Esophagus squamous epithelium (tissue), 5 donors: ENCODE results near the gene BTN3A1. TPM values are rescaled to one million over a fixed set of nuclear protein-coding genes. Genes with fewer than 3 reads are reported as not detected.
A peak's percentile ranks its signal among the peaks of the same experiment; 100 is the strongest.

Source experiments
- DNase-seq: peaks from one replicate; lab custom pipeline; 2025; lab: John Stamatoyannopoulos, UW
- H3K27ac ChIP-seq, 4 donors: fragments of 200-600 bp; sonication (generic); one replicate each; pipeline ENCODE4 v1.5.1; 2016 to 2019; ENCODE audit warnings: mild to moderate bottlenecking in 1 of 4
- H3K27me3 ChIP-seq, 4 donors: fragments of 200-600 bp; sonication (generic); 1 replicate in 3 of 4; 2 replicates in 1 of 4; pipeline versions ENCODE4 v1.5.1 to v1.6.0; 2017 to 2021; ENCODE audit warnings: antibody characterized with exemption in 1 of 4
- H3K36me3 ChIP-seq, 3 donors: fragments of 200-600 bp; sonication (generic); one replicate each; pipeline ENCODE4 v1.5.1; 2016 to 2019
- H3K4me1 ChIP-seq, 3 donors: fragments of 200-600 bp; sonication (generic); one replicate each; pipeline ENCODE4 v1.5.1; 2017 to 2019
- H3K4me3 ChIP-seq, 4 donors: fragments of 200-600 bp; sonication (generic); 1 replicate in 3 of 4; 2 replicates in 1 of 4; pipeline ENCODE4 v1.5.1; 2016 to 2019; ENCODE audit warnings: mild to moderate bottlenecking in 2 of 4, moderate library complexity in 1 of 4
- H3K9me3 ChIP-seq, 3 donors: fragments of 200-600 bp; sonication (generic); one replicate each; pipeline ENCODE4 v1.5.1; 2016 to 2019
- POLR2A ChIP-seq, 4 donors: fragments of 450-650 bp; IDR thresholded peaks; one replicate each; pipeline ENCODE4 v1.6.1; 2017; ENCODE audit warnings: antibody characterized with exemption in 4 of 4, mild to moderate bottlenecking in 4 of 4, moderate library complexity in 3 of 4
- WGBS, 2 donors: methylation state at CpG; one replicate each; pipeline ENCODE4 v1.1.5; 2018; 5-methylcytosine and 5-hydroxymethylcytosine counted together
- intact Hi-C: fragments of 100-400 bp; cut with DNase I; formaldehyde crosslinking; loops from one replicate; pipeline ENCODE4 v1.15.0; 2022
- total RNA-seq, 4 donors: library from RNA; depleted of rRNA; stranded (reverse); fragments of >200 nt; gene quantifications; one replicate each; pipeline ENCODE4 v1.1.0, GENCODE V29; 2016
- TF ChIP-seq, protein P1 (sequence below), 6 experiments: fragments of 450-650 bp in 4 of 6; fragments of 200-600 bp in 2 of 6; sonication (generic) in 2 of 6; IDR thresholded peaks; one replicate each; pipeline ENCODE4 v1.5.1; 2016 to 2019; ENCODE audit warnings: antibody characterized with exemption in 6 of 6, mild to moderate bottlenecking in 4 of 6, moderate library complexity in 4 of 6
- donor health status: DM: yes; HTN: yes; CAD: no.

The BTN3A1 gene
- total RNA-seq, 4 donors from 2014 or later = 4.2 to 14.4 (median 8.0) TPM

DNA sequence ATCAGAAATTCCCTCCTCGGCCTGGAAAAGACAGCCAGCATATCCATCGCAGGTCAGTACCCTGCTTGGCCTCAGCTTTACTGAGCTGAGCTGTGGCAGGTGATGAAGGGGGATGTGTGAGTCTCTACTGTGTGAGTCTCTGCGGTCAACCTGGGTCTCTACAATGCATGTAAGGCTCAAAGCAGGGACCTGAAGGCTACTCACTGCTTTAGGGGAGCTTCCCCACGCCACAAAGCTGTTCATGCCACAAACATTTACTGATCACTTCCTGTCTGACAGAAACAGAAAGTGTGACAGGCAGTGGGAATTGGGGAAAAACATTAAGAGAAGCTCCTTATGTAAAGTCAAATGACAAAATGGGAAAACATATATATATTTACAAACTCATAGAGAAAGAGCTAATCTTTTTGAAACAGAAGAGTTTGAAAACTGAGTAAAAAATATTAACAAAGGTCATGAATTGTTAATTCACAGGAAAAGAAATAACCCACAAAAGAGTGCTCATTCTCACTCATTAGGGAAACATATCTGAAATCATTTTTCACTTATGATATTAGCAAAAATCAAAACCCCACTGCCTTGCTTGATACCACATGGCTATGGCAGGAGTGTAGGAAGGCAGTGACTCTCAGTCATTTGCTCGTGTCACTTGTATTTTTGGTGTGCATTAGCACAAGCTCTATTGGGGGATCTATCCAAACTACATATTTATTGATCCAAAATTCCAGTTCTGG, 44.0 kb downstream of the BTN3A1 start:
- Histone ChIP-seq H3K4me3 (no peak overlapping the region), H3K27me3 (no peaks in the 10 kb centered on the region), H3K4me1 (peaks cover 0 to 17% (median 1%) of the 10 kb centered on the region in 3 donors), H3K27ac (no peak overlapping the region), H3K9me3 (no peaks in the 10 kb centered on the region), H3K36me3 (peaks cover 0 to 61% (median 0%) of the 10 kb centered on the region in 3 donors)
- DNase-seq = no peak
- 52 to 86% methylated on average over 4 to 5 of the region's 5 CpGs for WGBS, 2 donors
- intact Hi-C loops = no loop called here
- no peak for TF ChIP-seq POLR2A (IDR thresholded peaks at IDR 0.05)
- TF ChIP-seq, protein P1, sequence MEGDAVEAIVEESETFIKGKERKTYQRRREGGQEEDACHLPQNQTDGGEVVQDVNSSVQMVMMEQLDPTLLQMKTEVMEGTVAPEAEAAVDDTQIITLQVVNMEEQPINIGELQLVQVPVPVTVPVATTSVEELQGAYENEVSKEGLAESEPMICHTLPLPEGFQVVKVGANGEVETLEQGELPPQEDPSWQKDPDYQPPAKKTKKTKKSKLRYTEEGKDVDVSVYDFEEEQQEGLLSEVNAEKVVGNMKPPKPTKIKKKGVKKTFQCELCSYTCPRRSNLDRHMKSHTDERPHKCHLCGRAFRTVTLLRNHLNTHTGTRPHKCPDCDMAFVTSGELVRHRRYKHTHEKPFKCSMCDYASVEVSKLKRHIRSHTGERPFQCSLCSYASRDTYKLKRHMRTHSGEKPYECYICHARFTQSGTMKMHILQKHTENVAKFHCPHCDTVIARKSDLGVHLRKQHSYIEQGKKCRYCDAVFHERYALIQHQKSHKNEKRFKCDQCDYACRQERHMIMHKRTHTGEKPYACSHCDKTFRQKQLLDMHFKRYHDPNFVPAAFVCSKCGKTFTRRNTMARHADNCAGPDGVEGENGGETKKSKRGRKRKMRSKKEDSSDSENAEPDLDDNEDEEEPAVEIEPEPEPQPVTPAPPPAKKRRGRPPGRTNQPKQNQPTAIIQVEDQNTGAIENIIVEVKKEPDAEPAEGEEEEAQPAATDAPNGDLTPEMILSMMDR (IDR thresholded peaks at IDR 0.05) = no peak

DNA sequence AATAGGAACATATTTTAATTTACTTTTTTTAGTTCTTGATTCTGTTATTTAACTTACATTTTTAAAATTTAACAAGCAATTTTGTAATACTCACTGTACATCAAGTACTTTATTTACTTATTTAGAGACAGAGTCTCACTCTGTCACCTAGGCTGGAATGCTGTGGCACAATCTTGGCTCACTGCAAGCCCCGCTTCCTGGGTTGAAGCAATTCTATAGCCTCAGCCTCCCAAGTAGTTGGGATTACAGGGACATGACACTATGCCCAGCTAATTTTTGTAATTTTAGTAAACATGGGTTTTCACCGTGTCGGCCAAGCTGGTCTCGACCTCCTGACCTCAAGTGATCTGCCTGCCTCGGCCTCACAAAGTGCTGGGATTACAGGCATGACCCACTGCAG, 45.2 kb downstream of the BTN3A1 start:
- no peaks in the 10 kb centered on the region for H3K9me3 ChIP-seq
- H3K4me3 ChIP-seq = no peak overlapping the region
- peaks cover 0 to 5% (median 0%) of the 10 kb centered on the region in 3 donors for H3K4me1 ChIP-seq
- peaks cover 0 to 69% (median 0%) of the 10 kb centered on the region in 3 donors for H3K36me3 ChIP-seq
- 88 to 91% methylated on average over 5 of the region's 5 CpGs for WGBS, 2 donors
- intact Hi-C loops = no loop called here
- TF ChIP-seq, protein P1 (IDR thresholded peaks at IDR 0.05) = no peak
- no peak for TF ChIP-seq POLR2A (IDR thresholded peaks at IDR 0.05)
- DNase-seq = no peak
- H3K27ac ChIP-seq = no peak overlapping the region
- H3K27me3 ChIP-seq = no peaks in the 10 kb centered on the region

DNA sequence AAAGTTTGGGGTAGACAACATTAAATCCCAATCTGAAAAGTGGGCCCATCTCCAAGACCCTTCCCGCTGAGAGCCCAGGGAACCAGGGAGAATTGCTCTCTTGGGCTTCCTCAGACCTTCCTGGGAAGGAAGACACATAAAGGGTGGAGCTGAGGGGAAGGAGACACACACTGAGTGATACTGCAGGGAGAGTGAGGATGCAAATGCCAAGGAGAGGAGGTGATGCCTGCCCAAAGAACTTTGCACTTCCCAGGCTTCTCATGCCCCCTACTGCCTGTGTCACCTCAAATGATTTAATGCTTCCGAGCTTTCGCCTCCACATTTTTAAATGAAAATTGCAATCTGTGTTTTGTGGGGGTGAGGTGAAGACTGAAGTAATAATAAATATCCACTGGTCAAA, 48.2 kb downstream of the BTN3A1 start:
- intact Hi-C loops = no loop called here
- no peaks in the 10 kb centered on the region for H3K9me3 ChIP-seq
- no peak for DNase-seq
- WGBS, 2 donors = 94 to 95% methylated on average over 2 to 3 of the region's 3 CpGs
- no peaks in the 10 kb centered on the region for H3K27me3 ChIP-seq
- H3K36me3 ChIP-seq = peaks cover 0 to 58% (median 0%) of the 10 kb centered on the region in 3 donors
- no peaks in the 10 kb centered on the region for H3K4me1 ChIP-seq
- H3K4me3 ChIP-seq = no peak overlapping the region
- no peak for TF ChIP-seq POLR2A (IDR thresholded peaks at IDR 0.05)
- TF ChIP-seq, protein P1 (IDR thresholded peaks at IDR 0.05) = no peak
- H3K27ac ChIP-seq = no peak overlapping the region

DNA sequence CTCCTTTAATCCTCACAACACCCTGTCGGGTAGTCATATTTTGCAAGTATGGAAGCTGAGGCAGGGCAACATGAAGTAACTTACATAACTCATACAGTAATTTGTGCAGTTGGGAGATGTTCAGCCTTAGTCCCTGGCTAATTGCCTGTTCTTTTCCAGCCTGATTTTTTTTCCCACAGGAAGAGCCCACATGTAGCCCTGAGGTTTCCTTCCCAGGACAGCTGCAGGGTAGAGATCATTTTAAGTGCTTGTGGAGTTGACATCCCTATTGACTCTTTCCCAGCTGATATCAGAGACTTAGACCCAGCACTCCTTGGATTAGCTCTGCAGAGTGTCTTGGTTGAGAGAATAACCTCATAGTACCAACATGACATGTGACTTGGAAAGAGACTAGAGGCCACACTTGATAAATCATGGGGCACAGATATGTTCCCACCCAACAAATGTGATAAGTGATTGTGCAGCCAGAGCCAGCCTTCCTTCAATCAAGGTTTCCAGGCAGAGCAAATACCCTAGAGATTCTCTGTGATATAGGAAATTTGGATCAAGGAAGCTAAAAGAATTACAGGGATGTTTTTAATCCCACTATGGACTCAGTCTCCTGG, 50.7 kb downstream of the BTN3A1 start:
- TF ChIP-seq POLR2A (IDR thresholded peaks at IDR 0.05) = no peak
- TF ChIP-seq, protein P1 (IDR thresholded peaks at IDR 0.05) = no peak
- H3K9me3 ChIP-seq = no peaks in the 10 kb centered on the region
- intact Hi-C loops = no loop called here
- peaks cover 0 to 41% (median 0%) of the 10 kb centered on the region in 3 donors for H3K36me3 ChIP-seq
- peak overlapping the region in 1 of 4 donors; percentile 12 for H3K27ac ChIP-seq
- 93 to 100% methylated on average over 1 of the region's 1 CpG for WGBS, 2 donors
- no peaks in the 10 kb centered on the region for H3K27me3 ChIP-seq
- DNase-seq = no peak
- no peak overlapping the region for H3K4me3 ChIP-seq
- H3K4me1 ChIP-seq = peaks cover 7 to 8% (median 8%) of the 10 kb centered on the region in 3 donors

DNA sequence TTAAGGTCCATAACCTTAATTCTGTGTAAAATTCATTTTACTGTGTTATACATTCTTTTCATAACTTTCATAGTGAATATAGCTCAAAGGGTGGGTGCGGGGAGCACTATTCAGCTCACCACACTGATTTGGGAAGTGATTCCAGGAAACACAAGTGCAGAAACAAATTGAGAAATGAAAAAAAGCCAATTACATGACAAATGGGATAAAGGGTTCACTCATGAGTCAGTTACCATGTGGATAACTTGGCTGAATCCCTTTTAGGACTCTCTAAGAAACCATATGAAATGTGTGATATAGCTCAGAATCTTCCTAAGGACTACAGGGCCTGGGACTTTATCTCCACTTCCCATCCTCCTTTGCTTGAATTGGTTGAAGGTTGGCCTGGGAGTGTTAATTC, 52.6 kb downstream of the BTN3A1 start:
- no peaks in the 10 kb centered on the region for H3K27me3 ChIP-seq
- H3K27ac ChIP-seq = no peak overlapping the region
- peaks cover 7 to 20% (median 17%) of the 10 kb centered on the region in 3 donors for H3K4me1 ChIP-seq
- no peaks in the 10 kb centered on the region for H3K9me3 ChIP-seq
- peaks cover 0 to 27% (median 0%) of the 10 kb centered on the region in 3 donors for H3K36me3 ChIP-seq
- TF ChIP-seq POLR2A (IDR thresholded peaks at IDR 0.05) = no peak
- TF ChIP-seq, protein P1 (IDR thresholded peaks at IDR 0.05) = no peak
- intact Hi-C loops = no loop called here
- WGBS, 2 donors = 83 to 100% methylated on average over 1 of the region's 1 CpG
- DNase-seq = no peak
- H3K4me3 ChIP-seq = no peak overlapping the region
